ENCODE data around the gene GALNT10. TPM values are rescaled to one million over a fixed set of nuclear protein-coding genes. Genes with fewer than 3 reads are reported as not detected.

GALNT10 gene
- polyA plus RNA-seq, 1 donor = 20.0 TPM

DNA sequence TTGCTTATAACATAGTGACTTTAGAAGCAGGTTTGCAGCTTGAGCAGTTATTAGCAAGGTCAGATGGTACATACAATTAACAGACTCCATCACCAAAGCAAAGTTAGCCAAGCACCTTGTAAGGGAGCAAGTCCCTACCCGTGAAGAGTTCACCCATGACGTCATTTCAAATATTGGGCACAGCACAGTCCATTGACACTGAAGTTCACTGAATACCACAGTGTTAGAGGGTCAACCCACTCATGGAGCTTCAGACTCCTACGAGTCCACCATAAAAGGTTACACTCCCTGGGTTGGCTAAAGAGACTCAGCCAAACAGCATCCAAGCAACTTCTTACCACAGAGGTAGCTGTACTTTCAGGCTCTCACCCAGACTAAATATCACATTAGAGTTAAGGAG lies 77.5 kb downstream of the GALNT10 start:
- no peak for DNase-seq

DNA sequence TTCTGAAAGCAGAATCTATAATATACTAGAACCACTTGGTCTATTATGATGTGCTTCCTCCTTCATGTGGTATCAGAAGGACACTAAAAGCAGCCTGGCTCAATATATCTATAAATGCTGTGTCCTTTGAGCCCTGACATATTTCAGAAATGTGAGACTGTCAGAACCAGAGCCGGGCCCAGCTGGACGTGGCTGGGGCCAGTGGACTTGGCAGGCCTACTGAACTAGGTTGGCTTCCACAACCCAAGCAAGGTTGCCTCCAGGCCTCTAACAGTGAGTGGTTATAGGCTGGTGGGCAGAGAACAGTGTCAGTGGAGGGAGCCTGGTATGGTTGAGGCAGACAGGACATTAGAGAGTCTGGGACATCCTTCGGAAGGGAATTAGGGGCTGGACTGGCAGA lies 78.9 kb downstream of the GALNT10 start:
- no peak for DNase-seq

DNA sequence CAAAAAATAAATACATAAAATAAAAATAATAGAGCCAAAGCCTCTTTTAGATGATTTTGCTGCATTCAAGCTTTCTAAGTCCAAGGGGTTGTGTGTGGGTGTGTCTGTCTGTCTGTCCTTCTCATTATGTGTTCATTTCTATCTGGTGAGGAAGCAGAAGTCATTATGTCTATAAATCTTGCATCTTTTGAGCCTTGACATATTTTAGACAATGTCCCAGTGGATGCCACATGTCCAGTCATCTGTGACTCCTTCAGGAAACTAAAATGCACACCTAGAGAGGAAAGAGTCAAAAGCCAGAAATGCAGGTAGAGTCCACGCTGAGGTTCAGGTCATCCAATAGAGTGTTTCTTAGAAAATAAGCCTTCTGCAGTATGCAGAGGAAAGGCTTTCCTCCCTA lies 80.9 kb downstream of the GALNT10 start:
- DNase-seq = no peak

DNA sequence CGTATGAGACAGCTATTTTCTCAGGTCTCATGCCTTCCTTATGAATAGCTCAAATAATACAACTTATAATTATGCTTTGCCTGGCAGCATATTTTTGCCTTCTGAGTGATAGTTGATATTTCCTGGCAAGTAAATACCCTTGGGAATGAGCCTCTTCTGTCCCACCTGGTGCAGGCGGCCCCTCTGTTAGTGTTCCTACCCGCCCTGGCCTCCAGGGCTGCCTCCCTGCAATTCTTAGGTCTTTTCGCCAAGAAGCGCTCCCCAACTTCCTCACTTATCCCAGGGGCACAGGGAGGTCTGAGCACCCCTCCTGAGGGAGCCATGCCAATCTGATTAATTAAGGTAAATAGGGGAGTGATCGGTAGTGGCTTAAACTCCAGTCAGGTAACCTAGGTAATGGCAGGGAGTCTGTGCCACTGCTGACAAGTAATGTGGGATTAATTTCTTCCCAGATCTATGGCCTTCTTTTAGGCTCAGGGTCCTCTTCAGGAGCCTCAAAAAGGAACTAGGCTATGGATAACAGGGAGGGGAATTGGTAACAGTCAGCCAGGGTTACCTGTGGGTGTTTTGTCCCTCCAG lies 81.5 kb downstream of the GALNT10 start:
- no peak for DNase-seq

DNA sequence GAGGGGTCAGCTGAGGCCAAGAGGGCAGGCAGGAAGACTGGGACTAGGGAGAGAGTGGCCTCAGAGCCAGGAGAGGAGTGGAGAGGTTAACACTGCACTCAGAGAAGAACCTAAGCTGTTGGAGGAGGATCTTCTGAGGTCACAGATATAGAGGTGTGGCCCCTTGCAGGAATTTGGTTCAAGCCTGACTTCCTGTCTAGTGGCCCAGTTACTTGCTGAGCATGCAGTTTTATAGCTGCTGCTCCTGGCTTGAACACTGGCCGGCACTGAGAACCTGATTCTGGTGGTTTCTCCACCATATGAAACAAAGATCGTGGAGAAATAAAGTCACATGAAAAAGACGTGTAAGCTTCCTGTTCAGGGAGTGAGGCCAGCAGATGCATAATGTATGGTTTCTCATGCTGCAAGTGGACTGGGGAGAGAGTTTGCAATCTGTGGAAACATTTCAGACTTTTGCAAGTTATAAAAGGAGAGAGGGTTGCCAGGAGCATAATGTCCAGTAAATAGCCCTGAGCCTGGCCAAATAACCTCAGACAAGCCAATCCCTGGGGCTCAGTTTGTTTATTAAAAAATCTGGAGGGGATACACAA lies 82.6 kb downstream of the GALNT10 start:
- DNase-seq = peak; percentile 54

DNA sequence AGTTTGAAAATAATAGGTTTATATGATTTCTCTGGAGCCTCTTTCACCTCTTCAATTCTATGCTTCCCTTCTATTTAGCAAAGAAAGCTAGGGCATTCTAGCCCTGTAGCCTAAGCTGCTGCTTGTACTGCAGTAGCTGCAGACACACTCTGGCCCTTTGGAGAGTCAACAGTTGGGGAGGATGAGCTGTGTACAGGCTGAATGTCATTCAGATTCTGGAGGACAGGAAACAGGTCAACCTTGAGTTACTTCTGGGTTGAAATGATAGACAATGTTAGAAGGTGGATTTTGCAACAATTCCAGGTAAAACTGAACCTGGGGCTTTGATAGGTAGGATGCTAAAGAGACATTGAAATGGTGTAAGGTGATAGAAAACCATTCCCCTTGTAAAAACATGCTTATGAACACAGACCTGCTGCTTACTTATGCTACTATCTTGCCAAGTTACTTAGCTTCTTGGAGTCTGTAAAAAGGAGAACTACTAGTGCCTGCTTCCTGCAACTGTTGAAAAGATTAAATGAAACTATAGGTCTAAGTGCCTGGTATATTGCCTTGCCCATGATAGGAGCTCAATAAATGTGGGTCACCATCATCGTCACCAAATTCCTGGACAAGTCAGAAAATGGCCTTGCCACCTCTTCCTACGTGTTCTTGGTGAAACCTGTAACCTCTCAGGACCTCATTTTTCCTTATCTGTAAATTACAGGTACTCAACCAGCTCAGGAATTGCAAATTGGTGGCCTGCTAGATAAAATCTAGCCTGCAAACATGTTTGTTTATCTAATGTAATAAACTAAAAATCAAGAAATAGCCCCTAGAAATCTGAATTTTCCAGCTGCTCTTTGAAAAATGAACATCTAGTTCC lies 83.7 kb downstream of the GALNT10 start:
- DNase-seq = no peak

DNA sequence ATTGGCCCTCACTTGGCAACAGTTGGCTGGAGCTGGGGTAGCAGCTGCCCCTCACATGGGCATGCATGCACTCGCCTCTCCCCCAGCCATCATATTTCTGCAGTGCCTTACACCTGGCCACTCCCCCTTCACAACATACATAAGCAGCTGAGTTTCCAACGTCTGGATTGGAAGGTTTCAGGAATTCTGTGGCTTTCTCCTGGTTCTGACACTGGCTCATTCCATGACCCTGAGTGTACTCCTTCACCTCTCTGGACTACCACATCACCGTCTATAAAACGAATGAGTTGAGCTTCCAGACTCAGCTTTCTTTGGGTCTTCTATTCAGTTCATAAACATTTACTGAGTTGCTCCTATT lies 84.3 kb downstream of the GALNT10 start:
- no peak for DNase-seq

DNA sequence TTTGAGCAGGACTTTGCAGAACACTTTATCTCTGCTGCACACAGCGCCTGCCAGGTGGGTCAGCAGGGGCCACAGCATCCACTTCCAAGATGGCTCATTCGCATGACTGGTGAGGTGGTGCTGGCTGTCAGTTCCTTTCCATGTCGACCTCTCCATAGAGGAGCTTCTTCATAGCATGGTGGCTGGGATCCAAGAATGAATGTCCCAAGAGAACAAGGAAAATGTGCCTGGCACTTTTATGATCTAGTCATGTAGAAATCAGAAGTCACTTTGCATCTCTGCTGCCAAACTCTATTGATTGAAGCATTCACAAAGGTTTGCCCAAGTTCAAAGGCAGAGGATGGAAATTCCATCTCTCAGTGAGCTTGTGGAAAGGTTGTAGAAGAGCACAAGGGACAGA lies 85.0 kb downstream of the GALNT10 start:
- no peak for DNase-seq

DNA sequence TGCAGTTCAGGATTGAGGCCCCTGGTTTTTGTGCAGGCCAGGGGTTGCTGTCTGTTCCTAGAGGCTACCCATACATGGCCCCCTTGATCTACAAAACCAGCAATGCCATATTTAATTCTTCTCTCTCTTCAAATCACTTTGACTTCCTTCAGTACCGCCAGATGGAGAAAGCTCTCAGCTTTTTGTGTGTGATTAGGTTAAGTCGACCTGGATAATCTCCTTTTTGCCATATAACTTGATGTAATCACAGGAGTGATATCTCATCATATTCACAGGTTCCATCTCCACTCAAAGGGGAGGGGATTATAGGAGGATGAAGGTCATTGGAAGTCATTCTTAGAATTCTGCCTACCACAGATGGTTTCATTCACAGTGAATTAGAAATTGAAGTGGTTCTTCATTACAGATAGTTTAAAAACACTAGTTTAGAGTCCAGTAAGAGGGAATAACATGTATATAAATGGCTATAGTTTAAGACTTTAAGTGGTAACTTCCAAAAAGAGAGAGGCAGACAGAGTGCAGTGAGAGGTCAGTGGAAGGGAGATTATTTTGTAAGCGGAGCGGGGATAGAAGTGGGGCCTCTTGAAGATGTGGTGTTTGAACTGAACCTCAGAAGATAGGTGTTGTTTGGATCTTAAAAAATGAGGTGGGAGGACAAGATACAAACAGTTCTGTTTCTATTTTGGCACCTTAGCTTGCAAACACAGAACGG lies 85.9 kb downstream of the GALNT10 start:
- DNase-seq = no peak

DNA sequence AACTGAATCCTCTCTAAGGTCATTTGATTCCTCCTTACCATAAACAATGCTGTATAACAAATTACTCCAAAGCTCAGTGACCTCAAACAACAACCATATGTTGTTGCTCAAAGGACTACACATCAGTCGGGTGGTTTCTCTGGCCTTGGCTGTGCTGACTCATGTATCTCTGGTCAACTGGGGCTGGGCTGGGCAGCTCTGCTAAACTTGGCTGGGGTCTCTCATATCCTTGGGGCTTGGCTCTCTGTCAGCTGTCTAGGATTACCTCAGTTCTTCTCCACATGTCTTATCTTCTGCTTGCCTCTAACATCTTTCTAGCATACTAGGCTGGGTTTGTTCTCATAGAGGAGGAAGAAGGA lies 86.4 kb downstream of the GALNT10 start:
- peak; percentile 59 for DNase-seq

DNA sequence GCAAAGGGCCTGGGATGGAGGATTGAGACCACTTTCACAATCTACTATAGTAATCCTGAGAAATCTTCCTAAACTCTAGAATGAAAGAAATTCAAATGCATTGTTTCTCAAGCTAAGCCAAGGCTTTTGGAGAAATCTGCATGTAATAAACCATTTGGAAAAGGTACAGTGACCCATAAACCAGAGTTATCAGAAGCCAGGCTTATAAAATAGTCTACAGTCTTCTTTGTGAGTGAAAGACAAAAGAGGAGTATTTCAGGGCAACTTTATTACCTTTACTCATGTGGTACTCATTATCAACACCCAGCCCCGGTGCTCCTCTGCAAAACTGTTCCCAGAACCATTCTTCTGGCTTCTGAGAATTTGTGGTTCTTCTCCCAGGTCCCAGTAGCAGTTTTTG lies 87.0 kb downstream of the GALNT10 start:
- DNase-seq = no peak

DNA sequence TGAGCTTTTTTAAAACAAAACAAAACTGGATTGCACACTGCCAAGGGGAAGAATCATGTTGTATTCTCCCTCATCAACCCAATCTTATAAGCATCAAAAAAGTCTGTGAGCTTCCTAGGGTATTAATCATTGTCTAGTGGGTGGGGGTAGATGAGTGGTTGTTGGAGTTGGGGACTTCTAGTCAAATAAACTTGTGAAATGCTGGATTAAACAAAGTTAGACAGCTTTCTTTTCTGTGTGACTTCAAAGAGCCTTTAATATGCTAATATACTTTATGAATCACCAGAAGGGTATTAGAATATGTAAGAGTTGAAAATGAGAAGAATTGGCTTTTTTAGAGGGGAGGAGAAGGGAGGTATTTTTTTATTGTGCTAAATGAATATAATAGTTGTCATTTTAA lies 87.7 kb downstream of the GALNT10 start:
- no peak for DNase-seq

DNA sequence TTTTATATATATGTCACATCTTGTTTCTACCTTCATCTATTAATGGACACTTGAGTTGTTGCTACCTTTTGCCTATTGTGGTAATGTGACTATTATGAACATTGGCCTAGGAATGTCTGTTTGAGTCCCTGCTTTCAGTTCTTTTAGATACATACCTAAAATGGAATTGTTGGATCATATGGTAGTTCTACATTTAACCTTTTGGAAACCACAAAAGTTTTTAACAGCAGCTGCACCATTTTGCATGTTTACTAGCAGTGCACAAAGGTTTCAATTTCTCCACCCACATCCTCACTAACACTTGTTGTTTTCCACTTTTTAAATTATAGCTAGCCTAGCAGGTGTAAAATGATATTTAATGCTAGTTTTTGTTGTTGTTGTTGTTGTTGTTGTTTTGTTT lies 88.4 kb downstream of the GALNT10 start:
- DNase-seq = no peak

DNA sequence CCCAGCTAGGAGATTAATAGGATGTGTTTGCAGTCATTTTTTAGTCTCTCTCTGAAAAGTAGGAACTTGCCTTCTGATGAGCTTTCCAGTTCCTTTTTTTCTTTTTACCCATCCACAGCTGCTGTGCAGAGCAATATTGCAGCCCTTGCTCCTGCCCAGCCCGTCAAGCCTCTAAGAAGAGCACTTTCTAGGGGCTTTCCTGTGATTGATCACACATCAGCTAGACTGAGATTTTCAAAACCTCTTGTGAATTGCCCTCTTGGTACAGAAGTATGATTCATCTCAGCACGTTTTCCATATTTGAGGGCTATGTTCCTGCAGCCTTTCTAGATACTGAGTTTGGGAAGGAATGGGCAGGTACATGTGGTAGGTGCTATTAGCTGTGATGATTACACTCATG lies 93.9 kb downstream of the GALNT10 start:
- DNase-seq = no peak

DNA sequence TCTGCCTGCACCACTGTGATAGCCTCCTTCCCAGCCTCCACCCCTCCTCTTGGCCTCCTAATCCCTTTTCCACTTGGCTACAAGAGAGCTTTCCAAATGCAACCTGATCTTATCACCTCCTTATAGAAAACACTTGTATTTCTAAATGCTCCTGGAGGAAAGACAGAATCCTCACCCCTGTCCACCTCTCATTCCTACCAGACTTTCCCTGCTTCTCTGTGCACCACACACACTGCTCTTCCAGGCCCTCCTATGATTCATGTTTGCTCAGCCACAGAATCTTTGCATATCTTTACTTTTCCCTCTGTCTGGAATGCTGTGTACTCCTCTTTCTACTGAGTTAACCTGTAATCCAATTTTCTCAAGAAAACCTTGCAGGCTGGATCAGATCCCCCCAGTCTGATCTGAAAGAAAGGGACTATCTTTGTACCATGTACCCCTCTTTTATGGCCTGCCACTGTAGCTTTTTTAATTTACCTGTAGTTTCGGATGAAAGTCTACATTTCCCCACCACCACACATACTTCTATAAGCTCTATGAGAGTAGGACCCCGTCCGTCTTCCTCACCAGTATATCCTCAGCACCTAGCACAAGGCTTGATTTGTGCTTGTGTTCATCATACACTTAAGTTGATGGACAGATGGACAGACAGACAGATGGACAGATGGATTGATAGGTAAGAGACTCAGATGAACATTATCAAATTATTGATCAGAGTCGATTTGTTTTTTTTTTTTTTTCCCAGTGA lies 95.3 kb downstream of the GALNT10 start:
- DNase-seq = no peak

DNA sequence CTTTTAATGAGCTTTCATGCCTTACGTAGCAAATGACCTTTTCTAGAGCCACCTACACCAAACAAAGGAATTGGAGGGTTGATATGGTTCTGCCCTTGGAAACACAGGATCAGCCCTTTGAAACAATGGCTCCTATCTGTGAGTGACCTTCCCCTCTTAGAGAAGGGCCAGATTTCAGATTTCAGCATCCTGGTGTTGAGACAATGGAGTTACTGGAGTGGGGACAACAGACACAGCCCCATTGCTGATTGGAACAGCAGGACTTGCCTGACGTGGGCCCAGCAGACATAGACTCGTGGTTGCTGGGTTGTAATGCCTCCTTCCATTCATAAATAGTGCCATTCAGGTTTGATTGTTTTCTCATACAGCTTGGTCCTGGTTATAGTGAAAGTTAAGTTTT lies 96.0 kb downstream of the GALNT10 start:
- DNase-seq = no peak

DNA sequence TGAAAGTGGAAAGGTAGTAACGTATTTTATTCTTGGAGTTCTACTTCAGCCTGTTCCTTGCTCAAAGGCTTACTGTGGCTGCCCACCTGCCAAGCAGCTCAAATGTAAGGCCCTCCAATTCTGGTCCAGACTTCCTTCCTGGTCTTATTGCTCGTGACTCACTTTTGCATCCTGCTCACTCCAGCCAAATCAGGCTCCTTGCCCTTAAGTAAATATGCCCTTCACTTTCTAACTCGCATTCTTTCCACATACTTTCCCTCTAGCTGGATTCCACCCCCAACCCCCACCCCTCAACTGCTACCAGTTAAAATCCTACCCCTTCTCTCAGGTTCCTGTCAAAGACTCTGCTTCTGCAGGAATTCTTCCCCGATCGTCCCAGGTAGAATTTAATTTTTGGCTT lies 96.6 kb downstream of the GALNT10 start:
- DNase-seq = no peak

DNA sequence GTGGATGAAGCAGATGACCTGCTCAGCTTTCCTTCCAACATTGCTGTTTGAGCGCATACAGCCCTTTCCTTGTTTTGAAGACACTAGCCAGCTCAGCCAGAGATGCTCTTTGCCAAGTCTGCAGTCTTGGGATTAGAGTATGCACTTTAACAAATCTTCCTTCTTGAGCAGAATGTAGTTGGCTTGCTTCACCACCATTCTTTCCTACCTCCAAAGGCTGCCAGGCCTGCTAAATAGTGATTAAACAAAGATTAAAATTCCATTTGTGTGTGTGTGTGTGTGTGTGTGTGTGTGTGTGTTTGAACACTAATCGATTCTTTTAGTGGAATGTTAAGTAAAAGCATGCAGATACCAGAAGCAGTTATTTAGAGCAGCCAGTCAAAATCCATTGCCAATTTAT lies 97.6 kb downstream of the GALNT10 start:
- peak; percentile 78 for DNase-seq

DNA sequence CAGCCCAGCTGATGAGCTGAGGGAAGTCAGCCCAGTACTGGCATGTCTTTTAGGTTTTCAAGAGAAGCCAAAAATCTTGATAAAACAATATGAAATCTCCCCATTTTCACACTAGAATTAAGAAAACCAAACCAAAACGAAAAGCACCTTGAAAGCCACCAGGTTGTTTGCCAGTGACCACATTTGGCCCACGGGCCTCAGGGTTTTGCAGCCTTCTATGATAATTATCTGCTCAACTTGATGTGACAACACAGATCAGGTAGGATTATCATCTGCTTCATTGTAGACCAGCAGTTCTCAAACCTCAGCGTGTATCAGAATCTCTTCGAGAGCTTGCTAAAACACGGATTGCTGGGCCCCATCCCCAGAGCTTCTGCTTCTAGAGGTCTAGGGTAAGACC lies 101.4 kb downstream of the GALNT10 start:
- no peak for DNase-seq

DNA sequence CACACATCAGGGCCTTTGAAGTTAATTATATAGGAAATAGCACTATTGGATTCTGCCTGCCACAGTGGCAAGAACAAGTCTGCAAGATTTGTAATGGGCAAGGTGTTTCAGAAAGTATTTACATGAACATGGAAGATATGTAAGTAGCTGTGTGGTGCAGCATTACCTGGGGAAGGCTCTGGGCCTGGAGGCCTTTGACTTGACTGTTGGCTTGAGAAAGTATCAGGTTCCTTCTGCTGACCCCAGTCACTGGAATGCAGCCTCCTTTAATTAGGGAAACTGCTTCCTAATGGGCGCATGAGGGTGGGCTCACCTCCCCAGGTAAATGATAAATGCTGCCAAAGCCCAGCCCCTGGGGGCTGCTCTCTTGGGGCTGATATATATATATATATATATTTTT lies 102.7 kb downstream of the GALNT10 start:
- DNase-seq = no peak

DNA sequence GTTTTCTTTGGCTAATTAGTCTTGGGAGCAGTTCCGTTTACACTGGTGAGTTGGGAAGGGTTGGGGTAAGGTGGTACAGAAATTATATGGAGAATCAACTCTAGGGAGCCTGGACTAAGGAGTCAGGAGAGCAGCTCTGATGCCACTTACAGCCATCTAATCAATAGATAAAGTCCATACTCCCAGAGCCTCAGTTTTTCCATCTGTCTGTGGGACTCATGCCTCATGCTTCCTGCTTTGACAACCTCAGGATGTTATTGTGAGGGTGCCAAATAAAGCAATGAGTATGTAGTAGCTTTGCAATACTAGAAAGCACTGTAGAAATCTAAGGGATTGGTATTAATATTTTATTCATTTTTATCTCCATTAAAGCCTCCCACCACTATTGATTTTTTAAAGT lies 105.0 kb downstream of the GALNT10 start:
- DNase-seq = no peak

DNA sequence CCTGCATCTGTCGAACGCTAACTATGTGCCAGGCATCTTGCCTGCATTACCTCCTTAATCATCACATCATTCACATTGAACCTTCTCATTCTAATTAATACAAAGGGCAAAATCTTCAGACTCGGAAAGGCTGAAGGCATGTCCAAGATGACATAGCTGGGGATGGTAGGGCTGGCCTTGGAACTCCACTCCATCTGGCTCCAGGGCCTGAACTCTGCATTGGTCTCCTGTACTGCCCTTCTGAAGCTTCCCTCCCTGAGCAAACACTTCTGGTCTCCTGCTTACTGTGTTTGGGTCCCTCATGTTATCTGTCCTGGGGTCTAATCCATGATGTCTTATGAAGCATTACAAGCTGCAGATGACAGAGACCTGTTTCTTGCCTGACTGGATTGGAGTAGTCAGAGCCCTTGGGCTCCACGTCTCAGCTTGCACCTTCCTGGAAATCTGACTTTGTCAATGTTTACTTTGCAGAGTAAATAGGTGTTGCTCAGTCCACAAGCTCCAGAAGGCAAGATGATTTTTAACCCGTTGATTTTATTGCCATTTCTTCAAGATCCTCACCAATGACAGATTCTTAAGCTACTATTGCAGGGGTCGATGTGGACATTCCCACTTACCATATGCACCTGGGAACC lies 106.1 kb downstream of the GALNT10 start:
- no peak for DNase-seq

Measured in hindlimb muscle (tissue), 1 donor.